Measurements from ENCODE around the gene HHATL.

DNA sequence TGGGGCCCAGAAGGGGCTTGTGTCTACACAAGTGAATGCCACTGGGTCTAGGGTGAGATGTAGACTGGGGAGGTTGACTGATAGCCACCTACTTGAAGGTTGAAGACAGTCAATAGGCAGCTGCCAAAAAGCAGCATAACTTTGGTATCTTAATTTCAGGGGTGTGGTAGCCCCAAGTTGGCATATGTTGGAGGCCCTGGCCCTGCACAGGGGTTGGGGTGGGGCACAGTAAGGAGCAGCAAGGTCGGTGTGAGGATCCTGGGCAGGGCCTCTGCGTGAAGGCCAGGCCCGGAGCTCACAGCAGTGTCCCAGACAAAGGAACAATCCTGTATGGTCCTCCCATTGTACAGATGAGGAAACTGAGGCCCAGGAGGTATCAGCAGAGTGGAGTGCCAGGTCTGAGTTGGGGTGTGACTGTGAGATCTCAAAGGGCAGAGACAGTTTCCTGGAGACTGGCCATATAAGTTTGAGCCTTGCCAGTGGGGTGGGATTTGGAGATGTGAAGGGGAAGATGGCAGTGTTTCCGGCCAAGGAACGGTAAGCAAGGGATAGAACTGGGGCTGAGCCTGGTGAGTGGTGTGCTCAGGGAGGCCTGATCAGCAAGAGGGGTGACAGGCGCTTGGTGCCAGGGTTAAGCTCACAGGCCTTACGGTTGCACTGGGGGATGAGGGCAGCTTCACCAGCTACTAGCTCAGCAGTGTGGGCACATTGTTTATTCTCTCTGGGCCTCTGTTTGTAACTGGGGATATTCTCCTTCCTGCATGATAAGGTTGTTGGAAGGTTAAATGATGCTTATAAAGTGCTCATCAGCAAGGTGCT lies 15.6 kb downstream of the HHATL start:
- TF ChIP-seq, protein P1, sequence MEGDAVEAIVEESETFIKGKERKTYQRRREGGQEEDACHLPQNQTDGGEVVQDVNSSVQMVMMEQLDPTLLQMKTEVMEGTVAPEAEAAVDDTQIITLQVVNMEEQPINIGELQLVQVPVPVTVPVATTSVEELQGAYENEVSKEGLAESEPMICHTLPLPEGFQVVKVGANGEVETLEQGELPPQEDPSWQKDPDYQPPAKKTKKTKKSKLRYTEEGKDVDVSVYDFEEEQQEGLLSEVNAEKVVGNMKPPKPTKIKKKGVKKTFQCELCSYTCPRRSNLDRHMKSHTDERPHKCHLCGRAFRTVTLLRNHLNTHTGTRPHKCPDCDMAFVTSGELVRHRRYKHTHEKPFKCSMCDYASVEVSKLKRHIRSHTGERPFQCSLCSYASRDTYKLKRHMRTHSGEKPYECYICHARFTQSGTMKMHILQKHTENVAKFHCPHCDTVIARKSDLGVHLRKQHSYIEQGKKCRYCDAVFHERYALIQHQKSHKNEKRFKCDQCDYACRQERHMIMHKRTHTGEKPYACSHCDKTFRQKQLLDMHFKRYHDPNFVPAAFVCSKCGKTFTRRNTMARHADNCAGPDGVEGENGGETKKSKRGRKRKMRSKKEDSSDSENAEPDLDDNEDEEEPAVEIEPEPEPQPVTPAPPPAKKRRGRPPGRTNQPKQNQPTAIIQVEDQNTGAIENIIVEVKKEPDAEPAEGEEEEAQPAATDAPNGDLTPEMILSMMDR (IDR thresholded peaks at IDR 0.05): no peak
- TF ChIP-seq POLR2AphosphoS5 (IDR thresholded peaks at IDR 0.05; ENCODE audit: low read depth, low read length) (no peak), TCF7L2 (IDR thresholded peaks at IDR 0.05; ENCODE audit: low read depth, low read length) (no peak), SIN3A (IDR thresholded peaks at IDR 0.05; ENCODE audit: borderline replicate concordance, insufficient read depth, low read depth, low read length) (no peak)
- TF ChIP-seq, protein P2, sequence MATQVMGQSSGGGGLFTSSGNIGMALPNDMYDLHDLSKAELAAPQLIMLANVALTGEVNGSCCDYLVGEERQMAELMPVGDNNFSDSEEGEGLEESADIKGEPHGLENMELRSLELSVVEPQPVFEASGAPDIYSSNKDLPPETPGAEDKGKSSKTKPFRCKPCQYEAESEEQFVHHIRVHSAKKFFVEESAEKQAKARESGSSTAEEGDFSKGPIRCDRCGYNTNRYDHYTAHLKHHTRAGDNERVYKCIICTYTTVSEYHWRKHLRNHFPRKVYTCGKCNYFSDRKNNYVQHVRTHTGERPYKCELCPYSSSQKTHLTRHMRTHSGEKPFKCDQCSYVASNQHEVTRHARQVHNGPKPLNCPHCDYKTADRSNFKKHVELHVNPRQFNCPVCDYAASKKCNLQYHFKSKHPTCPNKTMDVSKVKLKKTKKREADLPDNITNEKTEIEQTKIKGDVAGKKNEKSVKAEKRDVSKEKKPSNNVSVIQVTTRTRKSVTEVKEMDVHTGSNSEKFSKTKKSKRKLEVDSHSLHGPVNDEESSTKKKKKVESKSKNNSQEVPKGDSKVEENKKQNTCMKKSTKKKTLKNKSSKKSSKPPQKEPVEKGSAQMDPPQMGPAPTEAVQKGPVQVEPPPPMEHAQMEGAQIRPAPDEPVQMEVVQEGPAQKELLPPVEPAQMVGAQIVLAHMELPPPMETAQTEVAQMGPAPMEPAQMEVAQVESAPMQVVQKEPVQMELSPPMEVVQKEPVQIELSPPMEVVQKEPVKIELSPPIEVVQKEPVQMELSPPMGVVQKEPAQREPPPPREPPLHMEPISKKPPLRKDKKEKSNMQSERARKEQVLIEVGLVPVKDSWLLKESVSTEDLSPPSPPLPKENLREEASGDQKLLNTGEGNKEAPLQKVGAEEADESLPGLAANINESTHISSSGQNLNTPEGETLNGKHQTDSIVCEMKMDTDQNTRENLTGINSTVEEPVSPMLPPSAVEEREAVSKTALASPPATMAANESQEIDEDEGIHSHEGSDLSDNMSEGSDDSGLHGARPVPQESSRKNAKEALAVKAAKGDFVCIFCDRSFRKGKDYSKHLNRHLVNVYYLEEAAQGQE (IDR thresholded peaks at IDR 0.05; ENCODE audit: insufficient read depth in 1 of 2, low read depth in 2 of 2, low read length in 1 of 2): no peak

Data from Panc1 (cell line).